PC-9 (cell line): ENCODE data around the gene C5orf58.

Experiments used
- CTCF ChIP-seq: fragments of 200-600 bp; sonication (generic); conservative IDR thresholded peaks from 2 replicates; pipeline ENCODE4 v1.6.1; 2017; ENCODE audit warnings: mixed run types, antibody characterized with exemption, mild to moderate bottlenecking, moderate library complexity
- EZH2 ChIP-seq: fragments of 200-600 bp; sonication (generic); IDR thresholded peaks from 2 replicates; pipeline ENCODE4 v1.8.0; 2017; ENCODE audit warnings: antibody characterized with exemption, low read depth

GRCh38 chr5:170232786-170233185 is at the start of gene C5orf58:
- TF ChIP-seq CTCF (no peak), EZH2 (no peak)
